MM.1S (cell line): ENCODE results near the gene FARS2.

Source experiments
- DNase-seq: peaks from one replicate; pipeline ENCODE4 v3.0.0-alpha.2; 2015
- H2AFZ ChIP-seq: fragments of 300-600 bp; sonication (generic); 2 replicates; pipeline ENCODE4 v1.6.0; 2016; ENCODE audit warnings: antibody characterized with exemption, low read length
- H3F3A ChIP-seq: fragments of 300-600 bp; sonication (generic); 2 replicates; pipeline ENCODE4 v1.6.1; 2016; ENCODE audit warnings: mild to moderate bottlenecking, antibody characterized with exemption, low read length, moderate library complexity, mixed read lengths; ENCODE audit not compliant: insufficient read depth
- H3K27ac ChIP-seq: fragments of 300-600 bp; sonication (generic); 2 replicates; pipeline ENCODE4 v1.5.1; 2016; ENCODE audit warnings: mild to moderate bottlenecking, low read length
- H3K27me3 ChIP-seq: fragments of 300-600 bp; sonication (generic); replicated peaks from 2 replicates; pipeline ENCODE4 v1.6.0; 2016; ENCODE audit warnings: low read length; ENCODE audit not compliant: insufficient read depth
- H3K36me3 ChIP-seq: fragments of 300-600 bp; sonication (generic); replicated peaks from 2 replicates; pipeline ENCODE4 v1.6.1; 2016; ENCODE audit warnings: mild to moderate bottlenecking, low read length, mixed read lengths; ENCODE audit not compliant: insufficient read depth
- H3K4me1 ChIP-seq: fragments of 300-600 bp; sonication (generic); 2 replicates; pipeline ENCODE4 v1.6.1; 2016; ENCODE audit warnings: low read length, mixed read lengths
- H3K4me2 ChIP-seq: fragments of 300-600 bp; sonication (generic); 2 replicates; pipeline ENCODE4 v1.6.0; 2016; ENCODE audit warnings: low read depth, low read length
- H3K4me3 ChIP-seq: fragments of 300-600 bp; sonication (generic); 2 replicates; pipeline ENCODE4 v1.5.1; 2016; ENCODE audit warnings: low read length, mixed read lengths
- H3K79me2 ChIP-seq: fragments of 300-600 bp; sonication (generic); 2 replicates; pipeline ENCODE4 v1.6.1; 2016; ENCODE audit warnings: mixed run types, low read length, mixed read lengths
- H3K9ac ChIP-seq: fragments of 300-600 bp; sonication (generic); 2 replicates; pipeline ENCODE4 v1.6.1; 2016; ENCODE audit warnings: low read length, mixed read lengths
- H3K9me2 ChIP-seq: fragments of 300-600 bp; sonication (generic); replicated peaks from 2 replicates; pipeline ENCODE4 v1.6.1; 2016; ENCODE audit warnings: mild to moderate bottlenecking, low read length, mixed read lengths; ENCODE audit not compliant: insufficient read depth
- H3K9me3 ChIP-seq: fragments of 300-600 bp; sonication (generic); replicated peaks from 2 replicates; pipeline ENCODE4 v1.6.1; 2016; ENCODE audit warnings: mild to moderate bottlenecking, low read length, mixed read lengths; ENCODE audit not compliant: insufficient read depth
- H4K20me1 ChIP-seq: fragments of 300-600 bp; sonication (generic); 2 replicates; pipeline ENCODE4 v1.6.1; 2016; ENCODE audit warnings: mild to moderate bottlenecking, low read length, moderate library complexity, mixed read lengths; ENCODE audit not compliant: insufficient read depth
- CTCF ChIP-seq: fragments of 300-600 bp; sonication (generic); IDR thresholded peaks from 2 replicates; pipeline ENCODE4 v1.5.1; 2016; ENCODE audit warnings: antibody characterized with exemption, low read length, mixed read lengths
- EZH2 ChIP-seq: fragments of 300-600 bp; sonication (generic); optimal IDR thresholded peaks from 2 replicates; pipeline ENCODE3; 2017; ENCODE audit warnings: low read depth, mild to moderate bottlenecking, antibody characterized with exemption, low read length, mixed read lengths
- EZH2phosphoT487 ChIP-seq: fragments of 300-600 bp; sonication (generic); IDR thresholded peaks from 2 replicates; pipeline ENCODE4 v1.6.1; 2018; ENCODE audit warnings: antibody characterized with exemption, low read length

FARS2 gene

DNA sequence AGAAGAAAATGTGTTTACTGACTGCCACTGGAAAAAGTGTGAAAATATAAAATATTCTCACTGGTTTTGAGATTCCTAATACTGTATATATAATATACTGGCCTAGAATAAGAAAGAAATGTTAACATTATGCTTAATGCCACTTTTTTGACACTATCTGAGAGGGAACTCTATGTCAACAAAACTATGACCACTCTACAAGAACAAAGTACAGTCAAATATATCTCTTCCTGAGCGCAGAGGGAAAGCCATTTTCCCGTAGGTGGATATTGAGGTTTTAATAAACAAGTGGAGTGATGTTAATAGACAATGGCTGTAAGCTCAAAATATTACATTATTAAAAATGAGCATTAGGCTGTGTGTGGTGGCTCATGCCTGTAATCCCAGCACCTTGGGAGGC, 25.5 kb upstream of the FARS2 start:
- H3K79me2 ChIP-seq = no peaks in the 10 kb centered on the region
- no peak overlapping the region for H3K9ac ChIP-seq
- no peak overlapping the region for H3K27ac ChIP-seq
- no peaks in the 10 kb centered on the region for H3K36me3 ChIP-seq
- H2AFZ ChIP-seq = no peak overlapping the region
- H3K9me3 ChIP-seq = no peaks in the 10 kb centered on the region
- H3K4me2 ChIP-seq = no peak overlapping the region
- H4K20me1 ChIP-seq = no peaks in the 10 kb centered on the region
- no peaks in the 10 kb centered on the region for H3K27me3 ChIP-seq
- no peak overlapping the region for H3K4me3 ChIP-seq
- H3K4me1 ChIP-seq = no peaks in the 10 kb centered on the region
- no peaks in the 10 kb centered on the region for H3F3A ChIP-seq
- no peaks in the 10 kb centered on the region for H3K9me2 ChIP-seq
- TF ChIP-seq EZH2phosphoT487 = no peak
- no peak for DNase-seq

GRCh38 chr6:5237805-5238204, 23.5 kb upstream of the FARS2 start:
- H3K4me3 ChIP-seq = no peak overlapping the region
- no peaks in the 10 kb centered on the region for H3K4me1 ChIP-seq
- no peak overlapping the region for H3K9ac ChIP-seq
- no peak overlapping the region for H3K27ac ChIP-seq
- no peak overlapping the region for H2AFZ ChIP-seq
- no peak for DNase-seq
- H3K9me3 ChIP-seq = no peaks in the 10 kb centered on the region
- no peaks in the 10 kb centered on the region for H3F3A ChIP-seq
- no peaks in the 10 kb centered on the region for H3K36me3 ChIP-seq
- TF ChIP-seq CTCF = no peak
- TF ChIP-seq EZH2phosphoT487 = no peak
- TF ChIP-seq EZH2 = no peak
- H3K4me2 ChIP-seq = no peak overlapping the region
- H4K20me1 ChIP-seq = no peaks in the 10 kb centered on the region
- H3K9me2 ChIP-seq = no peaks in the 10 kb centered on the region
- H3K79me2 ChIP-seq = no peaks in the 10 kb centered on the region
- H3K27me3 ChIP-seq = no peaks in the 10 kb centered on the region

- no peak for DNase-seq
- H3K9me2 ChIP-seq = no peaks in the 10 kb centered on the region
- 0 out of 2 replicates have a peak, but pooled peaks cover 3% of the 10 kb centered on the region for H3K79me2 ChIP-seq
- H3K4me1 ChIP-seq = no peaks in the 10 kb centered on the region
- no peaks in the 10 kb centered on the region for H4K20me1 ChIP-seq
- no peaks in the 10 kb centered on the region for H3K9me3 ChIP-seq
- H3K27ac ChIP-seq = no peak overlapping the region
- no peaks in the 10 kb centered on the region for H3K27me3 ChIP-seq
- no peak for TF ChIP-seq CTCF
- TF ChIP-seq EZH2phosphoT487 = no peak
- no peak for TF ChIP-seq EZH2
- H3K4me2 ChIP-seq = no peak overlapping the region
- no peak overlapping the region for H3K4me3 ChIP-seq
- no peaks in the 10 kb centered on the region for H3F3A ChIP-seq
- no peak overlapping the region for H2AFZ ChIP-seq
- no peak overlapping the region for H3K9ac ChIP-seq
- no peaks in the 10 kb centered on the region for H3K36me3 ChIP-seq
These were observed 23.0 kb upstream of the FARS2 start for GRCh38 chr6:5238336-5238735.

DNA sequence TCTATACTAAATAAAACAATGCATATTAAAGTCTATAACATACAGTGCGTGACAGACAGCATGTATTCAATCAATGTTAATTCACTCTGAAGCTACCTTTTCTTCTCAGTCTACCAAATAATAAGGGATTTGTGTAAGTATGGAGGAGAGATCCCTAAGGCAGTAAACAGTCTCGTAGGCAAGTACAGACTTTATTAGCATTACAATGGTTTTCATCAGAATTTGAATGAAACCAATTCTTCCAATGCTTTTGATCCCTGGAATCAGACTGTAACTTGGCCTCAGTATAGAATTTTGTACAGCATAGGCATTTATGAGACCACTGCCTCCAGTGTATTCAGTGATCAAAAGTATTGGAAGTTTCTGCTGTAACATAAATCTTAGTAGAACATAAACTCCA, 20.1 kb upstream of the FARS2 start:
- Histone ChIP-seq H4K20me1 (no peaks in the 10 kb centered on the region), H3K36me3 (no peaks in the 10 kb centered on the region), H3K27me3 (no peaks in the 10 kb centered on the region), H3K9ac (no peak overlapping the region), H3K27ac (no peak overlapping the region), H3F3A (no peaks in the 10 kb centered on the region), H3K4me2 (no peak overlapping the region), H3K9me2 (no peaks in the 10 kb centered on the region), H3K79me2 (peaks cover 10% of the 10 kb centered on the region), H3K9me3 (no peaks in the 10 kb centered on the region), H3K4me1 (0 out of 2 replicates have a peak, but pooled peaks cover 3% of the 10 kb centered on the region), H3K4me3 (no peak overlapping the region), H2AFZ (no peak overlapping the region)
- DNase-seq = no peak
- TF ChIP-seq CTCF = no peak
- no peak for TF ChIP-seq EZH2
- TF ChIP-seq EZH2phosphoT487 = no peak
